CD4-positive, alpha-beta T cell (primary cell): ENCODE results near the gene ZNF655. TPM values are rescaled to one million over a fixed set of nuclear protein-coding genes. Genes with fewer than 3 reads are reported as not detected.
"Not testable (repeated sequence)": the region's sequence is repeated elsewhere in the genome, so short reads cannot be mapped to it uniquely, and the experiment has no call there.

Experiments
- ATAC-seq: fragments of 200-7000 bp; cut with Tn5 transposase; one replicate; pipeline ENCODE4 v1.10.0; 2022; ENCODE audit warnings: mild to moderate bottlenecking; ENCODE audit not compliant: poor library complexity
- CTCF ChIA-PET: fragments of 350-600 bp; sonication (Branson Sonifier 250); formaldehyde crosslinking; loops from one replicate; lab custom pipeline; 2021; ENCODE audit warnings: antibody characterized with exemption, inconsistent platforms; lab: Charles Lee
- POLR2A ChIA-PET: fragments of 350-600 bp; sonication (Branson Sonifier 250); formaldehyde crosslinking; loops from one replicate; lab custom pipeline; 2021; ENCODE audit warnings: antibody characterized with exemption, inconsistent platforms; lab: Charles Lee
- DNase-seq, 14 experiments: peaks; one replicate each; pipeline ENCODE4 v3.0.0-alpha.2; 2013 to 2020; ENCODE audit warnings: mixed read lengths in 2 of 14
- H3K27ac ChIP-seq, 2 donors: one replicate each; pipeline versions ENCODE4 v1.5.1 to v1.7.0; 2013; ENCODE audit warnings: low read length in 2 of 2, low read depth in 1 of 2, mild to moderate bottlenecking in 1 of 2
- H3K27me3 ChIP-seq, 2 experiments: 1 replicate in 1 of 2; 2 replicates in 1 of 2; pipeline versions ENCODE4 v1.6.1 to v1.7.0; 2013; ENCODE audit warnings: low read length in 2 of 2, control low read depth in 1 of 2, mild to moderate bottlenecking in 1 of 2, moderate library complexity in 1 of 2; ENCODE audit not compliant: insufficient read depth in 2 of 2, control insufficient read depth in 1 of 2
- H3K36me3 ChIP-seq: one replicate; pipeline ENCODE4 v1.6.1; 2013; ENCODE audit warnings: low read length, control low read depth; ENCODE audit not compliant: insufficient read depth
- H3K4me1 ChIP-seq: one replicate; pipeline ENCODE4 v1.6.1; 2013; ENCODE audit warnings: low read length, control low read depth; ENCODE audit not compliant: insufficient read depth
- H3K4me3 ChIP-seq: one replicate; pipeline ENCODE4 v1.5.1; 2013; ENCODE audit warnings: mild to moderate bottlenecking, low read length, moderate library complexity
- H3K9me3 ChIP-seq, 2 experiments: 1 replicate in 1 of 2; 2 replicates in 1 of 2; pipeline versions ENCODE4 v1.6.1 to v1.7.0; 2013; ENCODE audit warnings: low read length in 2 of 2, mild to moderate bottlenecking in 2 of 2, control low read depth in 1 of 2, moderate library complexity in 1 of 2; ENCODE audit not compliant: control insufficient read depth in 1 of 2, insufficient read depth in 1 of 2
- H3K27ac Mint-ChIP-seq: one replicate; pipeline ENCODE4 v1.8.0; 2020; ENCODE audit warnings: mixed read lengths
- H3K27me3 Mint-ChIP-seq: one replicate; pipeline ENCODE4 v1.8.0; 2021; ENCODE audit warnings: mixed read lengths
- H3K36me3 Mint-ChIP-seq: one replicate; pipeline ENCODE4 v1.8.0; 2021; ENCODE audit warnings: low read depth, mixed read lengths
- H3K4me1 Mint-ChIP-seq: one replicate; pipeline ENCODE4 v1.8.0; 2021; ENCODE audit warnings: low read depth, mixed read lengths
- H3K4me3 Mint-ChIP-seq: one replicate; pipeline ENCODE4 v1.8.0; 2020; ENCODE audit warnings: mild to moderate bottlenecking, mixed read lengths
- H3K9me3 Mint-ChIP-seq: one replicate; pipeline ENCODE4 v1.8.0; 2020; ENCODE audit warnings: mixed read lengths
- CTCF ChIP-seq: fragments of 200-600 bp; IDR thresholded peaks from one replicate; pipeline ENCODE4 v1.8.0; 2022; ENCODE audit warnings: antibody characterized with exemption, mild to moderate bottlenecking
- intact Hi-C, 2 experiments: fragments of 100-400 bp; cut with DNase I in 1 of 2; cut with micrococcal nuclease in 1 of 2; formaldehyde crosslinking; loops; one replicate each; pipeline versions ENCODE4 v1.15.1 to v1.9.0; 2023 to 2025; cut with DNase I, micrococcal nuclease
- total RNA-seq, 174 experiments: library from RNA in 2 of 174; stranded (reverse) in 2 of 174; gene quantifications; one replicate each; pipeline ENCODE4 v1.2.3 and lab custom pipeline; 2021 to 2026

Gene ZNF655
- total RNA-seq, 2 experiments from 2014 or later, result 145 to 146 TPM

- peaks cover 26% of the 10 kb centered on the region for H3K4me1 Mint-ChIP-seq
- H3K27ac Mint-ChIP-seq, result peak overlapping the region; percentile 73
- ATAC-seq, result no peak
These were observed 21.0 kb downstream of the ZNF655 start for GRCh38 chr7:99579281-99579955.

GRCh38 chr7:99579956-99580777 is 21.7 kb downstream of the ZNF655 start:
- Histone ChIP-seq H3K27me3 (no peaks in the 10 kb centered on the region), H3K27ac (no peak overlapping the region), H3K9me3 (no peaks in the 10 kb centered on the region), H3K4me3 (peak overlapping the region; percentile 57), H3K4me1 (peaks cover 14% of the 10 kb centered on the region), H3K36me3 (no peaks in the 10 kb centered on the region)
- peak overlapping the region; percentile 92 for H3K4me3 Mint-ChIP-seq
- peaks cover 26% of the 10 kb centered on the region for H3K4me1 Mint-ChIP-seq
- no peaks in the 10 kb centered on the region for H3K27me3 Mint-ChIP-seq
- H3K27ac Mint-ChIP-seq, result peak overlapping the region; percentile 73
- CTCF ChIA-PET, result interaction anchor here (1.1 to 1.2 kb wide), 2 partner anchors 76 to 173 kb away, joined by 3 to 5 read pairs; partner anchors contain the start of gene ZKSCAN5
- intact Hi-C loops, result loop anchor here (1.0 to 5.0 kb wide), 2 partner anchors 142 to 213 kb away; partner anchors contain the start of genes CPSF4 (in 1 of the 2) and PTCD1 (in 1 of the 2)
- ATAC-seq (peak; percentile 90), DNase-seq (peak; percentile 32 to 78 (median 58))
- no peaks in the 10 kb centered on the region for H3K36me3 Mint-ChIP-seq
- POLR2A ChIA-PET, result interaction anchor here (0.8 to 3.5 kb wide), 12 partner anchors 21 to 848 kb away, joined by 3 to 36 read pairs (median 4); partner anchors contain the start of genes BUD31, PDAP1, ZKSCAN1 and ZKSCAN5
- H3K9me3 Mint-ChIP-seq, result no peaks in the 10 kb centered on the region
- TF ChIP-seq CTCF, result peak; percentile 54

More at GRCh38 chr7:99579281-99579955, 21.0 kb downstream of the ZNF655 start:
- Histone ChIP-seq H3K4me1 (peaks cover 14% of the 10 kb centered on the region), H3K9me3 (no peaks in the 10 kb centered on the region), H3K4me3 (peak overlapping the region; percentile 57), H3K36me3 (no peaks in the 10 kb centered on the region), H3K27me3 (no peaks in the 10 kb centered on the region), H3K27ac (no peak overlapping the region)
- H3K9me3 Mint-ChIP-seq, result no peaks in the 10 kb centered on the region
- ChIA-PET POLR2A (interaction anchor here (1.0 to 3.5 kb wide), 7 partner anchors 21 to 261 kb away, joined by 3 to 36 read pairs (median 6); partner anchors contain the start of genes BUD31, PDAP1, ZKSCAN5 and ZNF655), CTCF (interaction anchor here (1.1 kb wide), 1 partner anchor 172 kb away, joined by 3 read pairs; no protein-coding TSS in a partner anchor)
- no peaks in the 10 kb centered on the region for H3K36me3 Mint-ChIP-seq
- DNase-seq, result no peak
- intact Hi-C loops, result no loop called here
- H3K4me3 Mint-ChIP-seq, result peak overlapping the region; percentile 92
- no peak for TF ChIP-seq CTCF
- no peaks in the 10 kb centered on the region for H3K27me3 Mint-ChIP-seq

- not testable (repeated sequence) for DNase-seq, ATAC-seq, H3K9me3 ChIP-seq, H3K27me3 ChIP-seq, H3K36me3 ChIP-seq, H3K36me3 Mint-ChIP-seq, H3K27ac ChIP-seq, H3K27me3 Mint-ChIP-seq, H3K9me3 Mint-ChIP-seq
- ChIA-PET CTCF (interaction anchor here (1.1 to 1.2 kb wide), 2 partner anchors 76 to 173 kb away, joined by 3 to 5 read pairs; partner anchors contain the start of gene ZKSCAN5), POLR2A (interaction anchor here (0.7 to 3.5 kb wide), 12 partner anchors 22 to 847 kb away, joined by 3 to 36 read pairs (median 4); partner anchors contain the start of genes BUD31, PDAP1, ZKSCAN1 and ZKSCAN5)
- Histone ChIP-seq H3K4me1 (peaks cover 14% of the 10 kb centered on the region), H3K4me3 (peak overlapping the region; percentile 57)
- peaks cover 26% of the 10 kb centered on the region for H3K4me1 Mint-ChIP-seq
- H3K27ac Mint-ChIP-seq, result peak overlapping the region; percentile 73
- intact Hi-C loops, result loop anchor here (1.0 to 5.0 kb wide), 2 partner anchors 143 to 214 kb away; partner anchors contain the start of genes CPSF4 (in 1 of the 2) and PTCD1 (in 1 of the 2)
- peak overlapping the region; percentile 92 for H3K4me3 Mint-ChIP-seq
These were observed 22.4 kb downstream of the ZNF655 start for GRCh38 chr7:99580778-99581332.
